Keratinocyte (primary cell): ENCODE measurements around the gene SF3A1.

ENCODE experiments used
- EZH2 ChIP-seq: IDR thresholded peaks from one replicate; pipeline ENCODE4 v1.6.1; 2012; ENCODE audit warnings: inconsistent platforms, mild to moderate bottlenecking, low read length, moderate library complexity
- TF ChIP-seq, protein P1 (sequence below), 3 experiments: IDR thresholded peaks in 1 of 3; conservative IDR thresholded peaks in 1 of 3; optimal IDR thresholded peaks in 1 of 3; 2 replicates in 2 of 3; 3 replicates in 1 of 3; pipeline versions ENCODE3 to v1.5.1; 2011; ENCODE audit warnings: low read length in 3 of 3, mild to moderate bottlenecking in 3 of 3, moderate library complexity in 2 of 3, control low read depth in 1 of 3, inconsistent platforms in 1 of 3; ENCODE audit not compliant: insufficient read depth in 2 of 3; ENCODE audit errors: extremely low read depth in 1 of 3

DNA sequence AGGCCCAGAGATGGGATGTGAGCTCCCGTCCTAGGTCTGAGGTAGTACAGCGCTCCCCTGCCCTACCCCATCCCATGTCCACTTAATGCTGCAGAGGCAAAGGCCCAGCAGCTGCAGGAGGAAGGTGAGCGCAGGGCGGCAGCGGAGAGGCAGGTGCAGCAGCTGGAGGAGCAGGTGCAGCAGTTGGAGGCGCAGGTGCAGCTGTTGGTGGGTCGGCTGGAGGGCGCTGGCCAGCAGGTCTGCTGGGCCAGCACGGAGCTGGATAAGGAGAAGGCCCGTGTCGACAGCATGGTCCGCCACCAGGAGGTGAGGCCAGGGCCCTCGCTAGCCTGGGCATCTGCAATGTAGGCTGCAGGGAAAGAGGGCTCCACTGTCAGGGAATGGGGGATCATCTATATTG, 15.3 kb upstream of the SF3A1 start:
- TF ChIP-seq, protein P1, sequence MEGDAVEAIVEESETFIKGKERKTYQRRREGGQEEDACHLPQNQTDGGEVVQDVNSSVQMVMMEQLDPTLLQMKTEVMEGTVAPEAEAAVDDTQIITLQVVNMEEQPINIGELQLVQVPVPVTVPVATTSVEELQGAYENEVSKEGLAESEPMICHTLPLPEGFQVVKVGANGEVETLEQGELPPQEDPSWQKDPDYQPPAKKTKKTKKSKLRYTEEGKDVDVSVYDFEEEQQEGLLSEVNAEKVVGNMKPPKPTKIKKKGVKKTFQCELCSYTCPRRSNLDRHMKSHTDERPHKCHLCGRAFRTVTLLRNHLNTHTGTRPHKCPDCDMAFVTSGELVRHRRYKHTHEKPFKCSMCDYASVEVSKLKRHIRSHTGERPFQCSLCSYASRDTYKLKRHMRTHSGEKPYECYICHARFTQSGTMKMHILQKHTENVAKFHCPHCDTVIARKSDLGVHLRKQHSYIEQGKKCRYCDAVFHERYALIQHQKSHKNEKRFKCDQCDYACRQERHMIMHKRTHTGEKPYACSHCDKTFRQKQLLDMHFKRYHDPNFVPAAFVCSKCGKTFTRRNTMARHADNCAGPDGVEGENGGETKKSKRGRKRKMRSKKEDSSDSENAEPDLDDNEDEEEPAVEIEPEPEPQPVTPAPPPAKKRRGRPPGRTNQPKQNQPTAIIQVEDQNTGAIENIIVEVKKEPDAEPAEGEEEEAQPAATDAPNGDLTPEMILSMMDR (optimal IDR thresholded peaks at IDR 0.05 in 1 of 3, IDR thresholded peaks at IDR 0.05 in 1 of 3, conservative IDR thresholded peaks at IDR 0.05 in 1 of 3; ENCODE audit: extremely low read depth in 1 of 3, insufficient read depth in 2 of 3, low read length in 3 of 3) = no peak
- no peak for TF ChIP-seq EZH2
